ENCODE data around the gene FUS.
"Not testable (repeated sequence)": the region's sequence is repeated elsewhere in the genome, so short reads cannot be mapped to it uniquely, and the experiment has no call there.

Gene FUS

DNA sequence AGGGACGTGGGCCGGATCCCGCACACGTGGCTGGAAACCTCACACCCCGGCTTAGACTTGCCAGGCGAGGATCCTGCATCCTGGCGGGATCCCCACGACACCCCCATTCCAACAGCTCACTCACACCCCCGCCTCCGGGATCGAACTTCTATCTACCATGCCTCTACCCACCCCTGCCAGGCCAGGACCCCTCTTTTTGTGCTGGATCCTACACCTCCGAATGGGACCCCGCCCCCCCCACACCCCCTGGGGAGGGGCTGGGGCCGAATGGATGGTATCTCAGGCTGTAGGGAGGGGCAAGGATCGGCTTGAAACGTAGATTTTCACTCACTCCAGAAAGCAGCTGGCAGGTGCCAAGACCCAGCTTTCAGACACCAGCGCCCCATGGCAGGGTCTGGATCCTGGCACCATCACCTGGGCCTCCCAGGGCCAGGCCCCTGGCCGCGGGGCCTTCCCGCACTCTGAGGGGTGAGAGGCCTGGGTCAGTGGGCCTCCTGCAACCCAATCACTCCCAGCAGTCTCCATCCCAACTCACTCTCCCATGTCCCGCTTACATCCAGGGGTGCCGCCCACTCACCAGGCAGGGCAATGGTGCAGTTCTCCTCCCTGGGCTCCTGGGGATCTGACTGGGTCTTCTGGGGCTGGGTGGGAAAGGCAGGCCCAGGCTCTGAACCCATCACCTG lies 36.8 kb upstream of the FUS start:
- in situ Hi-C loops (cut with HindIII; ENCODE audit: low sequenced_read_pairs), result no loop called here

- in situ Hi-C loops (cut with HindIII; ENCODE audit: low sequenced_read_pairs), result no loop called here
Observed at GRCh38 chr16:31143694-31144148, 36.2 kb upstream of the FUS start.

GRCh38 chr16:31144418-31144817 lies 35.5 kb upstream of the FUS start:
- in situ Hi-C loops (cut with HindIII; ENCODE audit: low sequenced_read_pairs), result not testable (repeated sequence)

DNA sequence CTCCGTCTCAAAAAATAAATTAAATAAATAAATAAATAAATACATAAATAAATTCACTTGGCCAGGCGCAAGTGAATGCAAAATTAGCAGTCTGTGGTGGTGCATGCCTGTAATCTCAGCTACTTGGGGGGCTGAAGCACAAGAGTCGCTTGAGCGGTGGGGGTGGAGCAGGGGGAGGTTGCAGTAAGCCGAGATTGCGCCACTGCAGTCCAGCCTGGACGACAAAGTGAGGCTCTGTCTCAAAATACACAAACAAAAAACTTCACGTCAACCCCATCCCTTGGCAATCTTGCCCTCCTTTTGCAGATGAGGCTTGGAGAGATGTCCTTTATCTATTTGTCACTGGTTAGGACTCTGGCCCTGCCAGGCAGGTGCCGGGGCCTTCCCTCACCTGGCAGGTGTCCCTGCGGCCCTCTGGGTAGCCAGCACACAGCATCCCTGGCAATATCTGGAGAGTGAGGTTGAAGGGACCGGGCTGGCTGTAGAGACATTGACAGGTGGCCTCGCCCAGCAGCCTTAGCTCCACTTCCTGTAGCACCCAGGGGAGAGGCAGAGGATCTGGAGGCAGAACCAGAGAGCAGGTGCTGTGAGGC lies 34.4 kb upstream of the FUS start:
- in situ Hi-C loops (cut with HindIII; ENCODE audit: low sequenced_read_pairs), result no loop called here

- in situ Hi-C loops (cut with HindIII; ENCODE audit: low sequenced_read_pairs), result no loop called here
Observed at GRCh38 chr16:31147574-31147973, 32.4 kb upstream of the FUS start.

DNA sequence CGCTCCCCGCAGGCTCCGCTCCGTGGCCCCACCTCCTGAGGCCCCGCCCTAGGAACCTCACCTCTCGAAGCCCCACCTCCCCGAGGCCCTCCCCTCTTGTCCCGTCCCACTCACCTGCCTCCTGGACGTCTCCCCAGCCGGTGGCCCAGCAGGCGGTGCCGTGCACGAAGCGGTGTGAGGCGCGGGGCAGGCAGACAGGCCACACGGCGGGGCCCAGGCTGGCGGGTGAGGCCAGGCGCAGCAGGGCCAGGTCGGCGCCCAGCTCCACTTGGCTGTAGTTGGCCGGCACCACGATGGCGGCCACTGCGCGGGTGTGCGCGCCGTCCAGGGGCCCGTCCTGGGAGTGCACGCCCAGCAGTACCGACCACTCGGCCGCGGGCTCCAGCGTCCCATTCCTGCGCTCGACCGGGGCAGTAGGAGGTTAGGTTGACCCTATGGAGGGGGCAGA lies 31.6 kb upstream of the FUS start:
- in situ Hi-C loops (cut with HindIII; ENCODE audit: low sequenced_read_pairs), result no loop called here

DNA sequence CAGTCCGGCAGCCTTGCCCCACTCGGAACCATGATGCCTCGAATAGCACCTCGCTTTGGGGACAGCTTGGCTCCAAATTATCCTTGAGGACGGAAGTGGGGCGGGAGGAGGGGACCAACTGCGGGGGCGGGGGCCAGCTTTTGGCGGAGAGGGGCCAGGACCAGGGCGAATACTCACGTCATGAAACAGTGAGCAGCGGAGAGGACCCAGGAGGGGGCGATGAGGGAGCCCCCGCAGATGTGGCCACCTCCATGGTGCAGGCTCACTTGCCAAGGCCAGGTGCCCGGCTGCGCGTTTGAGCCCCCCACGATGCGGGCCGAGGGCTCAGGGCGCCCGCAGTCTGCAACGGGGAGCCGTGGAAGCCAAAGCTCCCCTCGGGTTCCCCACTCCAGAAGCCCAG lies 31.0 kb upstream of the FUS start:
- in situ Hi-C loops (cut with HindIII; ENCODE audit: low sequenced_read_pairs), result no loop called here

DNA sequence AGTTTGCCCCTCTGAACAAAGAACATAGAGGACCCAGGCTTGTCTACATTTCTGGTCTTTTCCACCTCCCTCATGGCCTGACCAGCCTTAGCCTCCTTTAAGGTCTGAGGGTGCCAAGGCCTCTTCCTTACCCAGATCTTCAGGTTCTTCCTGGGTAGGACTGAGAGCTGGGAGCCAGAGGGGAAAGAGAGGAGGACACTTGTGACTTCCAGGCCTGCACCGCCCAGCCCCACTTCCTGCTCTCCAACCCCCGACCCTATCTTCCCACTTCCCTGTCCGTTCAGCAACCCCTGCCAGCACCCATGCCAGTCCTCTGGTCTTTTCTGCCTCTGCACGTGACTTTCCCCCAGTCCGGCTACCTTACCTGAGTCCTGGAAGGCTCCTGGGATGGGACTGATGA lies 30.6 kb upstream of the FUS start:
- in situ Hi-C loops (cut with HindIII; ENCODE audit: low sequenced_read_pairs), result no loop called here

DNA sequence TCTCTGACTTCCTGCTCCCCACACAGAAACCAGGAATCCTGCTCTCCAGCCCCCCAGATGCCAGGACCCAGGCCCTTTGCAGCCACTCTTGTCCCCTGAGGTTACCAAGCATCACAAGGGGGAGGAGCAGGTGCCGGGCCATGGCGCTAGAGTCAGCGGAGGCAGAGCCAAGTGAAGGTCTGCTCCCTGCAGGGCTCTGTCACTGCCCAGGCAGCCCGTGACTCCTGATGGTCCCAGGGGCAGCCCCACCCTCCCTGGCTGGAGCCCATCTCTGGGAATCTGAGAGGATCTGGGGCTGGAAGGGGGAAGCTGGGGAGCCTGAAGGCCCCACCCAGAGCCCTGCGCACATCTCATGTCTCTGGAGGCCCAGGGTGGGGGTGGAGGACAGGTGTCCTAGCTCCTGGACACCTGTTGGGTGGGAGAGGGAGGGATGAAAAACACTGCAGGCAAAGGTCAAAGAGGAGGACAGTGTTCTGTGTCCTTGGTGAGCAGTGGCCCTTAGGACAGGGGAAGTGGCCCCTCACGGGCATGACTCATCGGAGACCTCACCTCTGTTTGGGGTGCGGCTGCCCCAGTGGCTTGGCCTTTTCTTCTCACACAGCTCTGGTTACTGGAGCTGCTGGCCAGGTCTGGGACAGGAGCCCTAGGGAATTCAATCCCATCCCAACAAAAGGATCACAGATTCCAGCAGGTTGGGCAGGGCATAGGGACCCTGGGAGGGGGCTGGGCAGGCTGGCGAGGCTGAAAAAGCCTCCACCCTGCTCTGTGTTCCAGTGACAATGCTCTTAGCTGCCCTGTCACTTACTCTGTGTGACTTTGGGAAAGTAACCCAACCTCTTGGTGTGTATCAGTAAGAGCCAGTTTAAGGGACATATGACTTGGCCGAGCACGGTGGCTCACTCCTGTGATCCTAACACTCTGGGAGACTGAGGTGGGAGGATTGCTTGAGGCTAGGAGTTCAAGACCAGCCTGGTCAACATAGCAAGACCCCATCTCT lies 29.7 kb upstream of the FUS start, which contains the start of gene PRSS36:
Gene PRSS36 (minus strand): TSS at position 173 of the 997 bp plus-strand sequence. CDS start 31 bp downstream, at position 142.
- in situ Hi-C loops (cut with HindIII; ENCODE audit: low sequenced_read_pairs), result no loop called here

- in situ Hi-C loops (cut with HindIII; ENCODE audit: low sequenced_read_pairs), result not testable (repeated sequence)
Observed at GRCh38 chr16:31150976-31151375, 29.0 kb upstream of the FUS start.

DNA sequence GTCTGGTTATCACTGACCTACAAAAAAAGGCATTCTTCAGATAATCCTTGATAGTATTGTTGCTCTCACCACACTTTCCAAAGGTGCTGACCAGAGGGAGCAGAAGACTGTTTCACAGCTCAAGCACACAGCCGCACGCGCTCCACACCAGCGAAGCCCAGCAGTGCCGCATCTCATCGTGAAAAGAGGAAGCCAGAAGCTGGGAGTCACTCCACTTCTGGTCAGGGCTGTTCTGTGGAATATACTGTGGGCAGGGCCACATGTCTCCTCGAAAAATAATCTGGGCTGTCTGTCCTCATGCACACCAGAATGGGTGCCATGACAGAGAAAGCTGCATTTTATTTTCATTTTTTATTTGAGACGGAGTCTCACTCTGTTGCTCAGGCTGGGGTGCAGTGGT lies 22.8 kb upstream of the FUS start:
- in situ Hi-C loops (cut with HindIII; ENCODE audit: low sequenced_read_pairs), result no loop called here

GRCh38 chr16:31167315-31167714 lies 12.6 kb upstream of the FUS start:
- in situ Hi-C loops (cut with HindIII; ENCODE audit: low sequenced_read_pairs), result no loop called here

- in situ Hi-C loops (cut with HindIII; ENCODE audit: low sequenced_read_pairs), result no loop called here
Observed at GRCh38 chr16:31168848-31169247, 11.1 kb upstream of the FUS start.

DNA sequence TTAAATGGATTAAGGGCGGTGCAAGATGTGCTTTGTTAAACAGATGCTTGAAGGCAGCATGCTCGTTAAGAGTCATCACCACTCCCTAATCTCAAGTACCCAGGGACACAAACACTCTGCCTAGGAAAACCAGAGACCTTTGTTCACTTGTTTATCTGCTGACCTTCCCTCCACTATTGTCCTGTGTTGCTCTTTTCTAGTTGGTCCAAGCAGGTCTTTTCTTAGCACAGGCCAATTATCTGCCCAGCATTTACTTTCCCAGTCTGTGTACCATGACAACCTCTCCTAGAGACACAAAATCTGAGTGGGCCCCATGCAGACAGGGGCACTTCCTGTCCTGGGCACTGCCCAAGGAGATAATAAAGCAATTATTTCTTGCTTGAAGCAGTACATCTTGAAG lies 9.9 kb upstream of the FUS start:
- in situ Hi-C loops (cut with HindIII; ENCODE audit: low sequenced_read_pairs), result not testable (repeated sequence)

DNA sequence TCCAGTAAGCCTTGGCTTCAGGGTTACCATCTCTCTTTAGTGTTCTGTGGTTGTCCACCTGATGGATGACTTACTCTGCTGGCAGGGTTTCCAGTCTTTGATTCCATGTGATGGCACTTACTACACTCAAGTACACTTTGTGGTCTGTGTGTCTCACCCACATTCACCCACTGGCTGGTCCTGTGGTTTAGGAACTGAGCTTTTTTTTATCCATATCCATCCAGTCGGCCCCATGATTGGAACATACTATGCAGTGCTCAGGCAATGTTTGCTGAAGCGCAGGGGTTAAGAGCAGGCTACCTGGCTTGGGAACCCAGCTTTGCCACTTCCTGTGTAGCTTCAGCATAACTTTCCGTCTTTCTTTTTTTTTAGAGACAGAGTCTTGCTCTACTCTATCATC lies 2.8 kb upstream of the FUS start:
- in situ Hi-C loops (cut with HindIII; ENCODE audit: low sequenced_read_pairs), result no loop called here

- in situ Hi-C loops (cut with HindIII; ENCODE audit: low sequenced_read_pairs), result no loop called here
Observed at GRCh38 chr16:31179219-31179746, 656 bp upstream of the FUS start.

DNA sequence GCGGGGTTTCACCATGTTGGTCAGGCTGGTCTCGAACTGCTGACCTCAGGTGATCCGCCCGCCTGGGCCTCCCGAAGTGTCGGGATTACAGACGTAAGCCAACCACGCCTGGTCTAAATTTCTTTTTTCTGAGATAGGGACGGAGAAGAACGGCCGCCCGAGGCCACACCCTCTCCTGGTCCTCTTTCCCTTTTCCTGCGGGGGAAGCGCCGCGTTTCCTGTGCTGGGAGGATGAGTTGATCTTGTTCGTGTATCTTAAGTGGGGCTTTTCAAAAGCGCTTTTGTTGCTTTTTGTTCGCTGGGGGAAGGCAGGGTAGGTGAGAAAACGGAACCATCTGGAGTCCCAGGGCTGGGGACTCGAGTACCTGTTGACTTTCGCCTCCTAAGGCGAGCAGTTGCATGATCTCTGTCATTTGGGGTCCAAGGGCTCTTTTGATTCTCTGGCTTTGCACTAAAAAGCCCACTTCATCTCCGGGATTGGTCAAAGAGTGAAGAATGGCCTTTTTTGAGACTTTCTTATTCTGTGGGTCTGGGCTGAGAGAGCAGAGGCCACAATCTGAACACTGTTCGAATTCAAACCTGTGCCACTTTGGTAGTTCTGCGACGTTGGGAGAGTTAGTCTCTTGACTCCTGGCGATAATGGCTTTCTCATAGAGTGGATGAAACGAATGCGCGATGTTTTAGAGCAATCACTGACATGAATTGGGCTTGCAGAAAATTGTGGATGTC lies 1.3 kb downstream of the FUS start:
- in situ Hi-C loops (cut with HindIII; ENCODE audit: low sequenced_read_pairs), result no loop called here

- in situ Hi-C loops (cut with HindIII; ENCODE audit: low sequenced_read_pairs), result no loop called here
Observed at GRCh38 chr16:31182391-31182790, 2.5 kb downstream of the FUS start.

DNA sequence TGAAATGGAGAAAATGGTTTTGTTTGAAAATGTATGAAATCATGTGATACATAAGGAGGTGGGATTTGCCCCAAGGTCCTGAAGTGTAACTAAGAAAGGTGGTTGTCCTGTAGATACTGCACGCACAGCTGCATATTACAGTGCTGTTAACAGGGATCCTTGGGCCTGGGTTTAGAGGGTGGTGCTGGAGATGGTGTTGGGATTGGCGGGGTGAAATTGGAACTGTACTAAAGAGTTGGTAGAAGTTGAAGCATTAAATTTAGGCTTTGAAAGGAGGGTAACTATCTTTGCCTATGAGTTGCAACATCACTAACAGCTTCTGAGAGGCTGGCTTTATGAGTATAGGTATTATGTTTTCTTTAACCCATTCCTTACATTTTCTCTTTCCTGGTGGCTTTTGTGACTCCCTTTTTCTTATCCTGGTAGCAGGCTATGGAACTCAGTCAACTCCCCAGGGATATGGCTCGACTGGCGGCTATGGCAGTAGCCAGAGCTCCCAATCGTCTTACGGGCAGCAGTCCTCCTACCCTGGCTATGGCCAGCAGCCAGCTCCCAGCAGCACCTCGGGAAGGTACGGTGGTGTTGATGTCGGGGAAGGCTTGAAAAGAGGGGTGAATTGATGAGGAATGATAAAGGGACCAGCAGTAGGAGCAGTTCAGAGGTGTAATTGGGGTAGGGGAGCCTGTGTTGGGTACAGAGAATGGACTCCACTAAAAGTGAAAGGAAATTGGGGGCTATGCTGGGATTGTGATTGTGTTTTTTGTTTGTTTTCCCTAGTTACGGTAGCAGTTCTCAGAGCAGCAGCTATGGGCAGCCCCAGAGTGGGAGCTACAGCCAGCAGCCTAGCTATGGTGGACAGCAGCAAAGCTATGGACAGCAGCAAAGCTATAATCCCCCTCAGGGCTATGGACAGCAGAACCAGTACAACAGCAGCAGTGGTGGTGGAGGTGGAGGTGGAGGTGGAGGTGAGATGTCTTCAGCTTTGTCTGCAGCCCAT lies 3.8 kb downstream of the FUS start:
- in situ Hi-C loops (cut with HindIII; ENCODE audit: low sequenced_read_pairs), result no loop called here
